Ovary (tissue), 3 donors: Measurements from ENCODE around the gene CCDC124.

Source experiments
- EP300 ChIP-seq: sonication (generic); formaldehyde crosslinking; IDR thresholded peaks from one replicate; pipeline ENCODE4 v1.6.1; 2017; ENCODE audit warnings: antibody characterized with exemption
- TF ChIP-seq, protein P1 (sequence below), 3 donors: fragments of 450-650 bp in 2 of 3; fragments of 200-600 bp in 1 of 3; IDR thresholded peaks; one replicate each; pipeline versions ENCODE4 v1.5.1 to v1.8.0; 2016 to 2022; ENCODE audit warnings: antibody characterized with exemption in 3 of 3, mild to moderate bottlenecking in 1 of 3
- donor health status: DM: no; HTN: no; CAD: no.

DNA sequence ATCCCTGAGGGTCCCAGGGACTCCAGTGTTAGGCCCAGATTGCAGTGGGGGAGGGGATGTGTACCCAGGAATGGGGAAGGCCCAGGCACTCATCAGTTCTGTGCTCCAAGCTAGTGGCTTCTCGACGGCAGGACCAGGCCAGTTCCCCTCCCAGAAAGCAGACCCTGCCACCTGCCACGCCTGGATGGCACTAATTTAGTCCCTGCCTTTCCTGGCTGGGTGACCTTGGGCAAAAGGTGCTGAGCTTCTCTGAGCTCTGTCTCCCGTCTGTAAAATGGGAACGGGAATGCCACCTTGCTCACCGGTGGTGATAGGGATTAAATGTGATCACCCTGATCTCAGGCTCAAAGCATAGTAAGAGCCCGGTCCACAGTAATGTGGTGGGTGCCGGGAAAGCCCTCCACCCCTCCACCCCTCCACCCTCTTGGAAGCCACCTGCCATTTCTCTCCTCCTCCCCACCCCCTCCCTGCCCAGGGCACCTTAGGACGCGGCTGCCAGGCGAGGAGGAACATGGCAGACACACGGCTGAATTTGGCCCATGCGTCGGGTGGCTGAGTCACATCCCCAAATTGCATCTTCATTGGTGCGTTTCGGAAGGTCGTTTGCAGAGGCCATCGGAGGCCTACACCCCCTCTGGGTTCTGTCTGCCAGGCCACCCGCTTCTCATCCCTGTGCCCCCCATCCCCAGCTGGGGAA is 36.4 kb downstream of the CCDC124 start:
- TF ChIP-seq EP300, result no peak
- TF ChIP-seq, protein P1, sequence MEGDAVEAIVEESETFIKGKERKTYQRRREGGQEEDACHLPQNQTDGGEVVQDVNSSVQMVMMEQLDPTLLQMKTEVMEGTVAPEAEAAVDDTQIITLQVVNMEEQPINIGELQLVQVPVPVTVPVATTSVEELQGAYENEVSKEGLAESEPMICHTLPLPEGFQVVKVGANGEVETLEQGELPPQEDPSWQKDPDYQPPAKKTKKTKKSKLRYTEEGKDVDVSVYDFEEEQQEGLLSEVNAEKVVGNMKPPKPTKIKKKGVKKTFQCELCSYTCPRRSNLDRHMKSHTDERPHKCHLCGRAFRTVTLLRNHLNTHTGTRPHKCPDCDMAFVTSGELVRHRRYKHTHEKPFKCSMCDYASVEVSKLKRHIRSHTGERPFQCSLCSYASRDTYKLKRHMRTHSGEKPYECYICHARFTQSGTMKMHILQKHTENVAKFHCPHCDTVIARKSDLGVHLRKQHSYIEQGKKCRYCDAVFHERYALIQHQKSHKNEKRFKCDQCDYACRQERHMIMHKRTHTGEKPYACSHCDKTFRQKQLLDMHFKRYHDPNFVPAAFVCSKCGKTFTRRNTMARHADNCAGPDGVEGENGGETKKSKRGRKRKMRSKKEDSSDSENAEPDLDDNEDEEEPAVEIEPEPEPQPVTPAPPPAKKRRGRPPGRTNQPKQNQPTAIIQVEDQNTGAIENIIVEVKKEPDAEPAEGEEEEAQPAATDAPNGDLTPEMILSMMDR (IDR thresholded peaks at IDR 0.05), result no peak
